Measurements from ENCODE around the gene TMEM117. TPM values are rescaled to one million over a fixed set of nuclear protein-coding genes. Genes with fewer than 3 reads are reported as not detected.

The TMEM117 gene
- total RNA-seq, 2 experiments from 2014 or later, result 0.95 to 7.1 TPM

DNA sequence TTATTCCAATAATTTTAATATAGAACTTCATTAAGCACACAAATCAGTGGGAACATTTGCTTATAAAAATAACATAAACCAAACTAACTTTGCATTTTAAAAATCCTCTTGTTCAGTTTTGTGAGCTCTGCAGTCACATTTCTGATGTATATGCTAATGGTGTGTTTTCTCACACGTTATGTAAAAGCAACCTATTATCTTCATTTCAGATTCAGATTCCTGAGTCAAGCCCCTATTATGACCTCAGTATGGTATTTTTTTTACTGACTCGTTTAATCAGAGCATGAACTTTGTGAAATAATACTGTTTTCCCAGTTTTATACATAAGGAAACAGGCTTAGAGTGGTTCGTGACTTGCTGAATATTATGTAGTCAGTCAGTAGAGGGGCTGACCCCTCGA lies 394.0 kb downstream of the TMEM117 start:
- H3K9me2 ChIP-seq (ENCODE audit: insufficient read depth, low read length), result no peaks in the 10 kb centered on the region
- H3K4me1 ChIP-seq (ENCODE audit: insufficient read depth, low read length, poor library complexity, severe bottlenecking), result no peaks in the 10 kb centered on the region
- H3K36me3 ChIP-seq (ENCODE audit: insufficient read depth, low read length), result no peaks in the 10 kb centered on the region
- no peak overlapping the region for H3K27ac ChIP-seq (ENCODE audit: low read depth, low read length, poor library complexity, severe bottlenecking)
- H3K79me2 ChIP-seq (ENCODE audit: insufficient read depth, low read depth, low read length), result no peaks in the 10 kb centered on the region
- no TSS peak for BruUV-seq (replicated peaks)
- POLR2A ChIA-PET, result interaction anchor here (0.6 kb wide), 1 partner anchor 687 kb away, joined by 4 read pairs; no protein-coding TSS in a partner anchor
- H2AFZ ChIP-seq (ENCODE audit: low read length), result no peak overlapping the region
- no peaks in the 10 kb centered on the region for H4K20me1 ChIP-seq (ENCODE audit: insufficient read depth, low read length)
- H3K4me3 ChIP-seq (ENCODE audit: low read depth, low read length, poor library complexity, severe bottlenecking), result no peak overlapping the region
- DNase-seq (ENCODE audit: low spot score), result no peak
- H3K4me2 ChIP-seq (ENCODE audit: low read length), result no peak overlapping the region
- no peaks in the 10 kb centered on the region for H3K9me3 ChIP-seq (ENCODE audit: low read length)
- CTCF ChIA-PET (ENCODE audit: unreplicated experiment), result no interaction called here
- intact Hi-C loops (cut with micrococcal nuclease; ENCODE audit: unreplicated experiment), result no loop called here
- no peak for TF ChIP-seq CTCF (conservative IDR thresholded peaks at IDR 0.05; ENCODE audit: low read length)
- TF ChIP-seq EZH2phosphoT487 (IDR thresholded peaks at IDR 0.05; ENCODE audit: borderline replicate concordance, low read depth, low read length), result no peak

GRCh38 chr12:44235674-44236073 lies 399.8 kb downstream of the TMEM117 start:
- BruUV-seq (replicated peaks), result no TSS peak
- POLR2A ChIA-PET, result no interaction called here

GRCh38 chr12:44240186-44240585 lies 404.3 kb downstream of the TMEM117 start:
- Histone ChIP-seq H3K9me2 (ENCODE audit: insufficient read depth, low read length) (no peaks in the 10 kb centered on the region), H3K9me3 (ENCODE audit: low read length) (no peaks in the 10 kb centered on the region), H2AFZ (ENCODE audit: low read length) (no peak overlapping the region), H3K4me1 (ENCODE audit: insufficient read depth, low read length, poor library complexity, severe bottlenecking) (no peaks in the 10 kb centered on the region), H3K4me2 (ENCODE audit: low read length) (no peak overlapping the region), H3K4me3 (ENCODE audit: low read depth, low read length, poor library complexity, severe bottlenecking) (no peak overlapping the region), H3K36me3 (ENCODE audit: insufficient read depth, low read length) (no peaks in the 10 kb centered on the region), H3K79me2 (ENCODE audit: insufficient read depth, low read depth, low read length) (no peaks in the 10 kb centered on the region), H4K20me1 (ENCODE audit: insufficient read depth, low read length) (no peaks in the 10 kb centered on the region), H3K27ac (ENCODE audit: low read depth, low read length, poor library complexity, severe bottlenecking) (no peak overlapping the region)
- ChIA-PET POLR2A (no interaction called here), CTCF (ENCODE audit: unreplicated experiment) (no interaction called here)
- BruUV-seq (replicated peaks), result no TSS peak
- DNase-seq (ENCODE audit: low spot score), result no peak
- intact Hi-C loops (cut with micrococcal nuclease; ENCODE audit: unreplicated experiment), result no loop called here
- TF ChIP-seq EZH2phosphoT487 (IDR thresholded peaks at IDR 0.05; ENCODE audit: borderline replicate concordance, low read depth, low read length) (no peak), CTCF (conservative IDR thresholded peaks at IDR 0.05; ENCODE audit: low read length) (no peak)

More at GRCh38 chr12:44235674-44236073, 399.8 kb downstream of the TMEM117 start:
- intact Hi-C loops (cut with micrococcal nuclease; ENCODE audit: unreplicated experiment), result no loop called here
- CTCF ChIA-PET (ENCODE audit: unreplicated experiment), result no interaction called here
- Histone ChIP-seq H3K9me2 (ENCODE audit: insufficient read depth, low read length) (no peaks in the 10 kb centered on the region), H3K4me2 (ENCODE audit: low read length) (no peak overlapping the region), H2AFZ (ENCODE audit: low read length) (no peak overlapping the region), H3K9me3 (ENCODE audit: low read length) (no peaks in the 10 kb centered on the region), H3K4me3 (ENCODE audit: low read depth, low read length, poor library complexity, severe bottlenecking) (no peak overlapping the region), H4K20me1 (ENCODE audit: insufficient read depth, low read length) (no peaks in the 10 kb centered on the region), H3K79me2 (ENCODE audit: insufficient read depth, low read depth, low read length) (no peaks in the 10 kb centered on the region), H3K4me1 (ENCODE audit: insufficient read depth, low read length, poor library complexity, severe bottlenecking) (no peaks in the 10 kb centered on the region), H3K36me3 (ENCODE audit: insufficient read depth, low read length) (no peaks in the 10 kb centered on the region), H3K27ac (ENCODE audit: low read depth, low read length, poor library complexity, severe bottlenecking) (no peak overlapping the region)
- no peak for DNase-seq (ENCODE audit: low spot score)
- TF ChIP-seq CTCF (conservative IDR thresholded peaks at IDR 0.05; ENCODE audit: low read length) (no peak), EZH2phosphoT487 (IDR thresholded peaks at IDR 0.05; ENCODE audit: borderline replicate concordance, low read depth, low read length) (no peak)

Data from OCI-LY7 (cell line).